HFFc6 (cell line): ENCODE results near the gene BPIFA3. TPM values are rescaled to one million over a fixed set of nuclear protein-coding genes. Genes with fewer than 3 reads are reported as not detected.

Experiments used
- DNase-seq: peaks from one replicate; pipeline ENCODE4 v3.0.0-alpha.2; 2018
- H3K27ac Mint-ChIP-seq: 2 replicates; pipeline ENCODE4 v1.8.0; 2020; ENCODE audit warnings: mild to moderate bottlenecking, mixed read lengths
- H3K27me3 Mint-ChIP-seq: 2 replicates; pipeline ENCODE4 v1.8.0; 2021; ENCODE audit warnings: mild to moderate bottlenecking, moderate library complexity, mixed read lengths; ENCODE audit not compliant: insufficient read depth
- H3K36me3 Mint-ChIP-seq: 2 replicates; pipeline ENCODE4 v1.8.0; 2021; ENCODE audit warnings: low read depth, mixed read lengths
- H3K4me1 Mint-ChIP-seq: 2 replicates; pipeline ENCODE4 v1.8.0; 2020; ENCODE audit warnings: low read depth, mixed read lengths
- H3K4me3 Mint-ChIP-seq: 2 replicates; pipeline ENCODE4 v1.8.0; 2020; ENCODE audit warnings: mild to moderate bottlenecking, moderate library complexity, mixed read lengths
- H3K9me3 Mint-ChIP-seq: 2 replicates; pipeline ENCODE4 v1.8.0; 2020; ENCODE audit warnings: mild to moderate bottlenecking, mixed read lengths
- CTCF ChIP-seq: fragments of 200-600 bp; sonication (generic); IDR thresholded peaks from 2 replicates; pipeline ENCODE4 v1.5.0; 2021; ENCODE audit warnings: antibody characterized with exemption, mild to moderate bottlenecking
- total RNA-seq, 6 experiments: library from RNA; stranded (reverse); fragmentation: NEBNext Ultra II Directional; extraction: Animal tissue kit (Norgen Biotek cat#: 25700); gene quantifications; 2 replicates in 1 of 6; 3 replicates in 5 of 6; pipeline ENCODE4 v1.2.3, GENCODE V29; 2021

Gene BPIFA3
- total RNA-seq, 6 experiments from 2014 or later, result not detected

- Mint-ChIP-seq H3K9me3 (no peaks in the 10 kb centered on the region), H3K36me3 (no peaks in the 10 kb centered on the region), H3K27me3 (peaks cover 25% of the 10 kb centered on the region), H3K4me3 (no peak overlapping the region), H3K27ac (no peak overlapping the region), H3K4me1 (peaks cover 14% of the 10 kb centered on the region)
- no peak for DNase-seq
- no peak for TF ChIP-seq CTCF
Observed at GRCh38 chr20:33259371-33259770, 42.2 kb downstream of the BPIFA3 start.

GRCh38 chr20:33261465-33261864 lies 44.3 kb downstream of the BPIFA3 start:
- peak; percentile 34 for TF ChIP-seq CTCF
- no peaks in the 10 kb centered on the region for H3K9me3 Mint-ChIP-seq
- peaks cover 14% of the 10 kb centered on the region for H3K4me1 Mint-ChIP-seq
- peaks cover 30% of the 10 kb centered on the region for H3K27me3 Mint-ChIP-seq
- H3K36me3 Mint-ChIP-seq, result no peaks in the 10 kb centered on the region
- H3K4me3 Mint-ChIP-seq, result no peak overlapping the region
- H3K27ac Mint-ChIP-seq, result no peak overlapping the region
- DNase-seq, result no peak

- Mint-ChIP-seq H3K4me1 (peaks cover 14% of the 10 kb centered on the region), H3K36me3 (no peaks in the 10 kb centered on the region), H3K27ac (no peak overlapping the region), H3K9me3 (no peaks in the 10 kb centered on the region), H3K4me3 (no peak overlapping the region; the same call in 1 of the 2 replicates), H3K27me3 (peaks cover 28% of the 10 kb centered on the region)
- peak; percentile 51 for DNase-seq
- TF ChIP-seq CTCF, result peak; percentile 76
Observed at GRCh38 chr20:33262658-33263065, 45.5 kb downstream of the BPIFA3 start.

GRCh38 chr20:33263784-33264183 lies 46.6 kb downstream of the BPIFA3 start:
- H3K27me3 Mint-ChIP-seq, result peaks cover 30% of the 10 kb centered on the region
- no peak for TF ChIP-seq CTCF
- H3K27ac Mint-ChIP-seq, result no peak overlapping the region
- H3K4me3 Mint-ChIP-seq, result no peak overlapping the region
- peaks cover 14% of the 10 kb centered on the region for H3K4me1 Mint-ChIP-seq
- H3K36me3 Mint-ChIP-seq, result no peaks in the 10 kb centered on the region
- no peaks in the 10 kb centered on the region for H3K9me3 Mint-ChIP-seq
- DNase-seq, result no peak

- TF ChIP-seq CTCF, result no peak
- Mint-ChIP-seq H3K4me1 (peaks cover 3% of the 10 kb centered on the region), H3K4me3 (no peak overlapping the region), H3K9me3 (no peaks in the 10 kb centered on the region), H3K27ac (no peak overlapping the region), H3K36me3 (no peaks in the 10 kb centered on the region), H3K27me3 (peaks cover 37% of the 10 kb centered on the region)
- no peak for DNase-seq
Observed at GRCh38 chr20:33267701-33268100, 50.5 kb downstream of the BPIFA3 start.
